HepG2 (cell line): ENCODE measurements around the gene SELENOM. TPM values are rescaled to one million over a fixed set of nuclear protein-coding genes. Genes with fewer than 3 reads are reported as not detected.

ENCODE experiments used
- AHR ChIP-seq: IDR thresholded peaks from 2 replicates; pipeline ENCODE4 v1.6.1; 2018; ENCODE audit warnings: missing genetic modification reagents, missing compliant biosample characterization
- BHLHE40 ChIP-seq: IDR thresholded peaks from 2 replicates; pipeline ENCODE4 v1.6.1; 2011; ENCODE audit warnings: low read length, improper control_type of control experiment
- CEBPZ ChIP-seq: IDR thresholded peaks from 2 replicates; pipeline ENCODE4 v1.6.1; 2012; ENCODE audit warnings: low read length, improper control_type of control experiment
- GPN1 ChIP-seq: sonication (generic); formaldehyde crosslinking; IDR thresholded peaks from 2 replicates; pipeline ENCODE4 v1.5.1; 2020; ENCODE audit warnings: missing genetic modification reagents, borderline replicate concordance
- ISL2 ChIP-seq: sonication (generic); formaldehyde crosslinking; IDR thresholded peaks from 2 replicates; pipeline ENCODE4 v1.5.0; 2020; ENCODE audit warnings: missing genetic modification reagents
- KAT7 ChIP-seq: IDR thresholded peaks from 2 replicates; pipeline ENCODE4 v1.6.1; 2018; ENCODE audit warnings: borderline replicate concordance, missing compliant biosample characterization
- KLF13 ChIP-seq: sonication (generic); formaldehyde crosslinking; IDR thresholded peaks from 2 replicates; pipeline ENCODE4 v1.4.0; 2020; ENCODE audit warnings: mild to moderate bottlenecking, missing genetic modification reagents
- MEIS2 ChIP-seq: sonication (generic); formaldehyde crosslinking; IDR thresholded peaks from 2 replicates; pipeline ENCODE4 v1.9.0; 2021; ENCODE audit warnings: mild to moderate bottlenecking, missing genetic modification reagents
- MTF1 ChIP-seq: sonication (generic); formaldehyde crosslinking; IDR thresholded peaks from 2 replicates; pipeline ENCODE4 v1.5.0; 2020; ENCODE audit warnings: missing genetic modification reagents
- MYC ChIP-seq: sonication (generic); formaldehyde crosslinking; IDR thresholded peaks from 2 replicates; pipeline ENCODE4 v1.9.0; 2021; ENCODE audit warnings: missing genetic modification reagents, borderline replicate concordance
- NCOA2 ChIP-seq: sonication (generic); formaldehyde crosslinking; IDR thresholded peaks from 2 replicates; pipeline ENCODE4 v1.8.0; 2022; ENCODE audit warnings: inconsistent platforms
- NRL ChIP-seq: sonication (generic); formaldehyde crosslinking; IDR thresholded peaks from 2 replicates; pipeline ENCODE4 v1.5.0; 2020; ENCODE audit warnings: missing genetic modification reagents, mild to moderate bottlenecking, moderate library complexity, borderline replicate concordance
- PHF8 ChIP-seq: sonication (generic); formaldehyde crosslinking; IDR thresholded peaks from 2 replicates; pipeline ENCODE4 v1.5.0; 2020; ENCODE audit warnings: missing genetic modification reagents
- RBAK ChIP-seq: sonication (generic); formaldehyde crosslinking; IDR thresholded peaks from 2 replicates; pipeline ENCODE4 v1.5.1; 2020; ENCODE audit warnings: mild to moderate bottlenecking, missing genetic modification reagents
- SP2 ChIP-seq: sonication (generic); formaldehyde crosslinking; IDR thresholded peaks from 2 replicates; pipeline ENCODE4 v1.5.1; 2020; ENCODE audit warnings: mild to moderate bottlenecking, missing genetic modification reagents
- TBX2 ChIP-seq: sonication (generic); formaldehyde crosslinking; IDR thresholded peaks from 2 replicates; pipeline ENCODE4 v1.5.0; 2020; ENCODE audit warnings: missing genetic modification reagents, mild to moderate bottlenecking, borderline replicate concordance
- TOPORS ChIP-seq: sonication (generic); formaldehyde crosslinking; IDR thresholded peaks from 2 replicates; pipeline ENCODE4 v1.8.0; 2023; ENCODE audit warnings: mild to moderate bottlenecking, missing genetic modification reagents
- U2AF1 ChIP-seq: fragments of 200-400 bp; formaldehyde crosslinking; optimal IDR thresholded peaks from 2 replicates; pipeline ENCODE3; 2017; ENCODE audit warnings: mild to moderate bottlenecking, low read depth, low read length
- ZC3H4 ChIP-seq: sonication (generic); formaldehyde crosslinking; IDR thresholded peaks from 2 replicates; pipeline ENCODE4 v1.4.0; 2020; ENCODE audit warnings: missing genetic modification reagents, borderline replicate concordance
- ZFP62 ChIP-seq: sonication (generic); formaldehyde crosslinking; IDR thresholded peaks from 2 replicates; pipeline ENCODE4 v1.4.0; 2020; ENCODE audit warnings: missing genetic modification reagents
- ZNF205 ChIP-seq: IDR thresholded peaks from 2 replicates; pipeline ENCODE4 v1.6.1; 2018; ENCODE audit warnings: missing biosample characterization, missing genetic modification reagents
- ZNF317 ChIP-seq: sonication (generic); formaldehyde crosslinking; IDR thresholded peaks from 2 replicates; pipeline ENCODE4 v1.5.0; 2020; ENCODE audit warnings: mild to moderate bottlenecking, missing genetic modification reagents
- ZNF44 ChIP-seq: sonication (generic); formaldehyde crosslinking; IDR thresholded peaks from 2 replicates; pipeline ENCODE4 v1.5.1; 2020; ENCODE audit warnings: mild to moderate bottlenecking, missing genetic modification reagents
- ZNF468 ChIP-seq: sonication (generic); formaldehyde crosslinking; IDR thresholded peaks from 2 replicates; pipeline ENCODE4 v1.8.0; 2022; ENCODE audit warnings: mild to moderate bottlenecking, moderate library complexity, missing genetic modification reagents
- ZNF484 ChIP-seq: sonication (generic); formaldehyde crosslinking; IDR thresholded peaks from 2 replicates; pipeline ENCODE4 v1.5.1; 2020; ENCODE audit warnings: mild to moderate bottlenecking, low read depth, missing genetic modification reagents, borderline replicate concordance
- ZNF839 ChIP-seq: sonication (generic); formaldehyde crosslinking; IDR thresholded peaks from 2 replicates; pipeline ENCODE4 v1.4.0; 2020; ENCODE audit warnings: missing genetic modification reagents, mild to moderate bottlenecking, borderline replicate concordance
- ZSCAN31 ChIP-seq: sonication (generic); formaldehyde crosslinking; IDR thresholded peaks from 2 replicates; pipeline ENCODE4 v1.5.0; 2020; ENCODE audit warnings: low read depth, mild to moderate bottlenecking, missing genetic modification reagents
- polyA plus RNA-seq, 8 experiments: library from polyadenylated mRNA; depleted of rRNA in 3 of 8; stranded (reverse) in 7 of 8; unstranded in 1 of 8; fragments of >200 nt; fragmentation: Illumina TruSeq in 4 of 8; extraction: Trizol in 4 of 8; gene quantifications; 2 replicates each; pipeline versions ENCODE4 v1.2.1 to v1.2.3, GENCODE V29; 2011 to 2016; ENCODE audit warnings: low read depth in 4 of 8, missing spikeins in 1 of 8, mixed read lengths in 1 of 8; ENCODE audit not compliant: insufficient read depth in 1 of 8
- total RNA-seq, 5 experiments: library from RNA; depleted of rRNA; stranded (reverse); fragments of >200 nt; fragmentation: Illumina TruSeq; extraction: Trizol; gene quantifications; 2 replicates each; pipeline ENCODE4 v1.2.3, GENCODE V29; 2016; ENCODE audit warnings: low read depth in 1 of 5
- TF ChIP-seq, protein P1 (sequence below): sonication (generic); formaldehyde crosslinking; IDR thresholded peaks from 2 replicates; pipeline ENCODE4 v1.5.1; 2020; ENCODE audit warnings: mild to moderate bottlenecking, missing genetic modification reagents, moderate library complexity
- TF ChIP-seq, protein P2 (sequence below): IDR thresholded peaks from 2 replicates; pipeline ENCODE4 v1.6.1; 2016; ENCODE audit warnings: low read depth, borderline replicate concordance

The SELENOM gene
- total and polyA plus RNA-seq, 2 of the 13 experiments (the other 11 are each of a cell fraction or from before 2014, with no cell fraction given), result 4.1 to 4.3 TPM

DNA sequence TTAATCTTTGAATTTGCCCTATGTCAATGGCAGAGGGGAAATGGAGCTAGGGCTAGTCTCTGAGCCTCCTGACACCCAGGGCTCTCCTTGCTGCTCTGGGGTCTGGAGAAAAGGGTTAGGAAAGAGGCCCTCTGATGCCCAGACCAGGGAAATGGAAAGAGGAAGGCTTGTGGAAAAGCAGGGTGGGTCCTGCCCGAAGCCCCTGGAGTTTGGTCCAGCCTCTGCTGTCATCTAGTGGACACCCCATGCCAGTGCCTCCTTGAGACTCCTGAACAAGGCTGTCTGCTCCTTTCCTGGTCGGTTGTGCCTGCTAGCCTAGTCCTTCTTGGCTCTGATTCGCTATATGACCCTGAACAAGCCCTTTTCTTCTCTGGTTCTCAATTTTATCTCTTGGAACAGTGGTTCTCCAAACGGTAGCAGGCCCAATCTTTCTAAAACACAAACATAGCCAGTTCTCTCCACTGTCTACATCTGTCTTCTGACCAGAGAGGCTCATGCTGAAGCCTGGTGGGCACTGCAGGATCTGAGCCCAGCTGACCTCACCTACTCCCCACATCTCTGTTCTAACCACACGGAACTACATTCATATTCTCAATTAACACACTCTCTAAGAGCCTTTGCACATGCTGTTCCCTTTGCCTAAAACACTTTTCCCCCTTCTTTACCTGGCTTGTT lies 41.7 kb upstream of the SELENOM start (continued):
- no peak; the same call in 1 of the 2 replicates for TF ChIP-seq MYC (CRISPR knock-in tag)
- TF ChIP-seq ZNF468, result no peak
- no peak for TF ChIP-seq SP2 (CRISPR knock-in tag)
- peak; percentile 97 for TF ChIP-seq ZNF317
- TF ChIP-seq ZNF205 (CRISPR knock-in tag), result no peak
- no peak for TF ChIP-seq KAT7
- no peak for TF ChIP-seq KLF13
- TF ChIP-seq ZNF44 (CRISPR knock-in tag), result no peak
- TF ChIP-seq, protein P1, sequence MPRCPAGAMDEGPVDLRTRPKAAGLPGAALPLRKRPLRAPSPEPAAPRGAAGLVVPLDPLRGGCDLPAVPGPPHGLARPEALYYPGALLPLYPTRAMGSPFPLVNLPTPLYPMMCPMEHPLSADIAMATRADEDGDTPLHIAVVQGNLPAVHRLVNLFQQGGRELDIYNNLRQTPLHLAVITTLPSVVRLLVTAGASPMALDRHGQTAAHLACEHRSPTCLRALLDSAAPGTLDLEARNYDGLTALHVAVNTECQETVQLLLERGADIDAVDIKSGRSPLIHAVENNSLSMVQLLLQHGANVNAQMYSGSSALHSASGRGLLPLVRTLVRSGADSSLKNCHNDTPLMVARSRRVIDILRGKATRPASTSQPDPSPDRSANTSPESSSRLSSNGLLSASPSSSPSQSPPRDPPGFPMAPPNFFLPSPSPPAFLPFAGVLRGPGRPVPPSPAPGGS (CRISPR knock-in tag), result no peak
- TF ChIP-seq NRL (CRISPR knock-in tag), result no peak
- TF ChIP-seq RBAK (CRISPR knock-in tag), result no peak
- TF ChIP-seq ISL2 (CRISPR knock-in tag), result no peak
- no peak for TF ChIP-seq MTF1
- TF ChIP-seq GPN1 (CRISPR knock-in tag), result no peak
- TF ChIP-seq ZFP62 (CRISPR knock-in tag), result no peak
- TF ChIP-seq TOPORS, result no peak
- no peak for TF ChIP-seq ZSCAN31
- TF ChIP-seq PHF8 (CRISPR knock-in tag), result no peak
- TF ChIP-seq ZC3H4 (CRISPR knock-in tag), result no peak
- no peak for TF ChIP-seq TBX2 (CRISPR knock-in tag)
- 0 out of 2 replicates have a peak, but pooled peaks have one; percentile 25 for TF ChIP-seq NCOA2 (CRISPR knock-in tag)
- no peak for TF ChIP-seq CEBPZ
- TF ChIP-seq U2AF1, result no peak
- no peak for TF ChIP-seq MEIS2 (CRISPR knock-in tag)
- no peak for TF ChIP-seq AHR
- TF ChIP-seq ZNF839, result no peak
- TF ChIP-seq ZNF484 (CRISPR knock-in tag), result no peak
- TF ChIP-seq BHLHE40, result no peak
- TF ChIP-seq, protein P2, sequence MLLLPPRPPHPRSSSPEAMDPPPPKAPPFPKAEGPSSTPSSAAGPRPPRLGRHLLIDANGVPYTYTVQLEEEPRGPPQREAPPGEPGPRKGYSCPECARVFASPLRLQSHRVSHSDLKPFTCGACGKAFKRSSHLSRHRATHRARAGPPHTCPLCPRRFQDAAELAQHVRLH (CRISPR knock-in tag), result no peak
